GM19438 (cell line): ENCODE results near the gene SPTLC1.
"Not testable (repeated sequence)": the region's sequence is repeated elsewhere in the genome, so short reads cannot be mapped to it uniquely, and the experiment has no call there.

Experiments used
- ATAC-seq: cut with Tn5 transposase; IDR thresholded peaks from one replicate; pipeline ENCODE4 v1.9.1; 2021; ENCODE audit warnings: low read depth; ENCODE audit not compliant: unreplicated experiment

SPTLC1 gene

DNA sequence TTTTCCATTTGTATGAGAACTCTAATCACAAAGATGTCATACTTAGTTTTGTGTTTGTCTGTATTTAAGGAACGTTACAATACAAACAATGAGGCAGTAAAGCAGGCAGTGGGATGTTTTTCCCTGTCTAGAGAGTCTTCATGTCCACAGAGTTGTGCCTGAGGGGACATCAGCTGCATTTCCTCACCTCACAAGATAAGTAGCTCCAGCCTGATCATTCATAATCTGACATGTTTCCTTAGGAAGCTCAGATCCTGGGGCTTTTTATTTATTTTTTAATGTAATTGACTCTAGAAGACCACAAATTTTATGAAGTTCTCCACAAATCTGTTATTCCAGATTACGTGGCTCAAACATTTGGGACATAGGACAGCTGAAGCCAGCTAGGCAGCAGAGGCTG lies 78.5 kb downstream of the SPTLC1 start:
- ATAC-seq, result no peak

DNA sequence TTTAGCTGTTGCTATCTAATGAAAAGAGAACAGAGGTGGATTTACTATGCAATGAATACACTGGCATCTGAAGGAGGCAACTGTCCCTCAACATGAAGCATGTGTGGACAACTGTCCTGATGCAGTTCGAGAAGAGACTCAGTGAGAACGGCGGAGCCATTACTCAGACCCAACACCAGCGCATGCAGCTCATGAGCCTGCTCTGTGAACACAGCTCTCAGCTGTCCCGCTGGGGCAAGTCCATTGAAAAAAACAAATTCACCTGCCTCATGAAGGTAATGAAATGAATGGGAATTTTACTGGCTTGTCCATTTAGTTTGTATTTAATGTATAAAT lies 78.8 kb downstream of the SPTLC1 start:
- no peak for ATAC-seq

DNA sequence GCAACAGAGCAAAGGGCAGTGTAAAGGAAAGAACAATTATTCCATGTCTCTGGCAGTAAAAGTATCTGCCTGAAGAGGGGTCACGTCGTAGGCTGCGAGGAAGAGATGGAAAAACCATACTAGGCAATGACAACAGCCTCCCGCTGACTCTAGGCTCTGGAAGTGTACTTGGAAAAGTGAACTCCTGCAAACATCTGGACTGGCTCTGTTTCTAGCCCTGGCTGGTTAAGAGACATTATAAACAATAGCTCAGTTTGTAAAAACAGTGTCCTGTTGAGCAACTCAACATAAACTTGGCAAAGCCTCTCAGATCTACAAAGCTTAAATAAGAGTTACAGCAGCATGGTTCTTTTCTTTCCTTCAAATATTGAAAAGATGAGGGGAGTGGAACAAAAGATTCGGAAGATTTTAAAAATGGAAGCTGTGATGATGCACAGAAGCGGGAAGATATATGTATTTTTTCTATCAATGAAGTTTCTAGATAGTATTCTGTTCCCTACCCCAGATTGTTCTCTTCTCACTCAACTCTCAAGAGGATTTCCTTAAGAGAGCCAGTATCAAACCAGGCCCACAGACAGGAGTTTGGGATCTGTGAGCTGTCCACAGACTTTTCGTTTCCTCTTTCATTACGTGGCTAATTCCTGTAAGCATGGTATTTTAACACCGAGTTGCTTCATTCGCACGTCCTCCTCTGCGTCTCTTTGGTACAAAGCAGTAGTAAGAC lies 79.4 kb downstream of the SPTLC1 start:
- ATAC-seq, result no peak

- no peak for ATAC-seq
Observed at GRCh38 chr9:92035146-92035545, 80.1 kb downstream of the SPTLC1 start.

DNA sequence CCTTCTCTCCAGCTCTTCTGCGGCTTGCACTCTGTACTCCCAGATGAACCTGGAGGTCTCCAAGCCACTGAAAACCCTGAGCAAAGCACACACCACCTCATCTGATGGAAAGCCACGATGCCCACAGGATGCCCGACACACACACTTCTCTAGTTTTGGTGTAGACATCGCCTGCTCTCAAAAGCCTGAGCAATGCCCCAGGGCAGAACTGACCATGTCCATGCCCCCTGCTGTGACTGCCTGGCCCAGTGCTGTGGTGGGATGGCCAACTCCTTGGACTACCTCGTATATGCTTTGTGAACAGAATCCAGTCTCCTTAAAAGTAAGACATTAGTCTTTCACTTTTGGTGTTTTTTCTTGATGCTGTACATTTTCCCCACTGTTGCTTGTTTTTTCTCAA lies 81.2 kb downstream of the SPTLC1 start:
- ATAC-seq, result no peak

DNA sequence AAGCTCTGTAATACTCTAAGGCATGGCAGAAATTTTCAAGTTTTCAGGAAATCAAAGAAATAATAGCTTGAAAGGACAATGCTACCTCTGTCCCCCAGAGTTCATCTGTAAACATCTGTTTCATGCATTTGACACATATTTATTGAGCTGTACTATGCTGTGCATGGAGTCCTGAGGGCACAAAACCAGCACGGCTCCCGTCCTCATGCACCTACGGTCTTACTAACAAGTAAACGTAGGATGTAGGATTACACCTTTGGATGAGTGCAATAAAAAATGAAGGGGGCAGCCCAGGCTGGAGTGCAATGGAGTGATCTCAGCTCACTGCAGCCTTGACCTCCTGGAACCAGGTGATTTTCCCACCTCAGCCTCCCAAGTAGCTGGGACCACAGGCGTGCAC lies 81.9 kb downstream of the SPTLC1 start:
- ATAC-seq, result no peak

GRCh38 chr9:92032891-92033290 lies 82.3 kb downstream of the SPTLC1 start:
- no peak for ATAC-seq

DNA sequence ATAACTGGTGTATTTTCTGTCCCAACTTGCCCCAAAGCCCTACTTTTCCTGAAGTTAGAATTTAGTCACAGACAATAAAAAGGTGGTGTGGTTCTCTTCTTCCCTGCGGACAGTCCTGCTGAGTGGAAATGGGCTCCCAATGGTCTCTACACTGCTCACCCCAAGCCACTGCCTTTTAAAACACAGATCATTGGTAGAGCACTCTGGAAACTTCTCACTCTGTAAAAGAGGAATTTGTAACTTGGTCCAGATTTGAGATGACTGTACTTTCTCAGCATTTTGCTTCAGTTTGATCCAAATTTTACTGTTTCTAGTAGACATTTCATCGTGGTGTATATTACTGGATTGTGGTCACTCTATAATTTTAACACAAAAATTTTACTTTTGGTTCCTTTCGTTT lies 84.8 kb downstream of the SPTLC1 start:
- no peak for ATAC-seq

GRCh38 chr9:92029553-92029952 lies 85.7 kb downstream of the SPTLC1 start:
- no peak for ATAC-seq

- ATAC-seq, result no peak
Observed at GRCh38 chr9:92026206-92027002, 88.8 kb downstream of the SPTLC1 start.

- not testable (repeated sequence) for ATAC-seq
Observed at GRCh38 chr9:92021785-92022541, 93.2 kb downstream of the SPTLC1 start.

DNA sequence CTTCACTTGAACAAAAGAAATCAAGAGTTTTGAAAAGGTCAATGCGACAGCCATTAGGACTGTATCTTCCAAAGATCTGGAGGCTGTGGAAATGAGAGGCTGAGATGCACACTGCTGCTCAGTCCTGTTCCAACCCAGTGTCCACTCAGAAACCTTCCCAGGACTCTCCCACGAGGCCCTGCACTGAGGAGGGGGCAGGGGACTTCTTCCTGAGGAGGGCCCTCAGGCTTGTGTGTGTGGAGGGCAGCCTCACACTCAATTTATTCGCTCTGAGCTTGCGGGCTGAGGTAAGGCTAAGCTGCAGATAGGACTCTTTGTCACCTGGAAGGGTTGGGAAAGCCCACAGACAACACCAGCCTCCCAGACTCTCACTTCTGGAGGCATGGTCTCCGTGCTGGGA lies 95.6 kb downstream of the SPTLC1 start:
- ATAC-seq, result no peak

DNA sequence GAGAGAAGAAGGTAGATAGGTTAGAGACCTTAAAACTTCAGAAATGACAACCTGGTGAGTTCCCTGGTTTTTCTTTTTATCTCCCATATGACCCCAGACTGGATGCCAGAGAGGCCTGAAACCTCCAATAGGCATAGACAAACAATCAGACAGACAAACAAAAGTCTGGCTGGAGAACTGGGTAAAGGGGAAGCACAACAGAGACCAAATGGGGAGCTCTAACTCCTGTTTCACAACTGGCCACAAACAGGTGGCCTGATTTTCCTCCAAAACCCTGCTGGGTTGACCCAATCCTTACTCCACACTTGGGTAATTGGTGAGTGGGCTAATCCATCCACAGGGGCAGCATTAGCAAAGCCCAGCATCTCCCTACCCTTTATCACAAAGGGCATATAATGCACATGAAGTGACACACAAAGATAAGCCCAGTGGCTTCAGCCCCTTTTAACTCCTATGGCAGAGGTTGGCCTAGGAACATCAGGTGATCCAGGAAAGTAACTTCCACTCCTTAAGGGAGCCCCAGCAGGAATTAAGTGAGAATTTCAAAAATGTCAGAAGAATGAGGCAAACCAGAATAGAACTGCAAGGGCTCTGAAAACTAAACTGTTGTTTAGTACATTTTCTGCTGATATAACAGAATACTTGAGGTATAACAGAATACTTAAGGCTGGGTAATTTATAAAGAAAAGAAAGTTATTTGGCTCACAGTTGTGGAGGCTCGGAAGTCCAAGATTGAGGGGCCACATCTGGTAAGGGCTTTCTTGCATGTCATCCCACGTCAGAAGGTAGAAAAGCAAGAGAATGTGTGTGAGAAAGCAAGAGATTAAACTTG lies 104.3 kb downstream of the SPTLC1 start:
- no peak for ATAC-seq

DNA sequence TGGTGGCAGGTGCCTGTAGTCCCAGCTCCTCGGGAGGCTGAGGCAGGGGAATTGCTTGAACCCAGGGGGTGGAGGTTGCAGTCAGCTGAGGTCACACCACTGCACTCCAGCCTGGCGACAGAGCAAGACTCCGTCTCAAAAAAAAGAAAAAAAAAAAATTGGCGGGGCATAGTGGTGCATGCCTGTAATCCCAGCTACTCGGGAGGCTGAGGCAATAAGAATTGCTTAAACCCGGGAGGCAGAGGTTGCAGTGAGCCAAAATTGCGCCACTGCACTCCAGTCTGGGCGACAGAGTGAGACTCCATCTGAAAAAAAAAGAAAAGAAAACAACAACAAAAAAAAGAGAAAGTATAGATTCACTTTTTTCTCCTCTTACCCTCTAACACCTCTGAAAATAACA lies 105.0 kb downstream of the SPTLC1 start:
- ATAC-seq, result not testable (repeated sequence)

DNA sequence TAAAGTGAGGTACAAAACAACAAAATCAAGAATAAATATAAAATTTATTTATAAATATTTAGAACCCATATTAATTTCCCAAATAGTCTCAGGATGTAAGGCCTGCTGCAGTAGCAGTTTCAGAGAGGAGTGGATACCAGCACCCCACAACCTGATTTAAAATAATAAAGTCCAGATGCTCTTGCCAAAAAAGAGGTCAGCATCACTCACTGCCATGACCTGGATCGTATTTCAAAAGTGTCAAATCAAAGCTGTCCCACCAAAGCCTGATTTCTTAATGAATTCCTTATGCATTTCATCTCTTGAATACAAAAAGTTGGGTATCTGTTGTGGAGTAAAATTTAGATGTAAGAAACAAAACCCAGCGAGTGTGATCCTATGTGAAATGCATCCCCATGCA lies 107.2 kb downstream of the SPTLC1 start:
- no peak for ATAC-seq

DNA sequence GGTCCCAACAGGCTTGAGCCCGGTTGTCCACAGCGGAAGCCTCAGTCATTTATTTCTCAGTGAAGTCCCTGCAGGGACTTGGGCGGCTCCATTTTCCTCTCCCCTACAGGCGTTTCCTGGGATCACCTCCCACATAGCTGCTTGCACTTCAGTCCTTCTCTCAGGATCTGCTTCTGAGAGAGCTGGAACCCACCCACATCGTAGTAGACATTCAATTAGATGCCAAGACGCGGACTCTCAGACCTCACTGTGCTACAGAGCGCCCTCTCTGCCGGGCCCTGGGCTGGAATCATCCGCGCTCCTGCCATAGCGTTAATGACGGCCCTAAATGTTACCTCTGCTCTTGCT lies 111.2 kb downstream of the SPTLC1 start:
- no peak for ATAC-seq

DNA sequence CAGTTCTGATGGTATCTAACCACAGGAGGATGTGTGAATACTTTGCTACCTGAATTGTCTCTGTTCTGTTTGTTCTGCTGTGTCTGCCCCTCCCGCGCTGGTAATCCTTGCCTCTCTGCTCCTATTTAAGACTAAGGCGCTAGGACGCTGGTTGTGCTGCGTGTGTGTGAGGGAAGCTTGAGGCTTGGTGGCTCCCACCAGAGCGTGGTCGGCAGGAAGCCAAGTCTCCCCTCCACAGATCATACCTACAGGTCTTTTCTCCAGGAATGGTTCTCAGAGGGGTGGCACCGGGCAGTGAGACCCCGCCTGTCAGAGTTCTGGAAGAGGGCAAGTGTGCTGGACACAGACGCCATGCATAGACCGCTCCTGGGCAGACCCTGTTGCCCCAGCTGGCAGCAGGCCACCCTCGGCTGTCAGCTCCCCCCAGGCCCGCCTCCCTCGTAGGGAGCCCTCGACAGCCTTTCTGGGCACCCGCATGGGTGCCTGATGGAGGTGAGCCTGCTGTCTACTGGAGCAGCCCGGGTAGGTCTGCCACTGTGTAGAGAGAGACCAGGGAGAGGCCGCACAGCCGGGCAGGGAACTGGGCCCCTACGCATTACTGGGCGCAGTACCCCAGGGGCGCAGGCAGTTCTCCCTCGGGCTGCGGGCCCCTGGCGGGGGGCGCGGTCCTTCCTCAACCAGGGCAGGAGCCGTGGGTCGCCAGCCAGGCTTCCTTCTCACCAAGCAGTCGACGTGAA lies 111.7 kb downstream of the SPTLC1 start:
- no peak for ATAC-seq

DNA sequence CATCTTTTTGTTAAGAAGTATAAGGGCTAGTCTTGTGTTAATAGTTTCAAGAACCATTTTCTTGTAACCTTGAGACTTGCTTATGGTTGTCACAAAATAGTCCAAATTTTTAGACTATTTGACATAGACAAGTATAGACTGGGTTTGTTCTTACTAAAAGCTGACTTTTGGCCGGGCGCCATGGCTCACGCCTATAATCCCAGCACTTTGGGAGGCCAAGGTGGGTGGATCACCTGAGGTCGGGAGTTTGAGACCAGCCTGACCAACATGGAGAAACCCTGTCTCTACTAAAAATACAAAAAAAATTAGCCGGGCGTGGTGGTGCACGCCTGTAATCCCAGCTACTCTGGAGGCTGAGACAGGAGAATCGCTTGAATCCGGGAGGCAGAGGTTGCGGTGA lies 113.3 kb downstream of the SPTLC1 start:
- not testable (repeated sequence) for ATAC-seq

- ATAC-seq, result no peak
Observed at GRCh38 chr9:92001244-92001643, 114.0 kb downstream of the SPTLC1 start.

DNA sequence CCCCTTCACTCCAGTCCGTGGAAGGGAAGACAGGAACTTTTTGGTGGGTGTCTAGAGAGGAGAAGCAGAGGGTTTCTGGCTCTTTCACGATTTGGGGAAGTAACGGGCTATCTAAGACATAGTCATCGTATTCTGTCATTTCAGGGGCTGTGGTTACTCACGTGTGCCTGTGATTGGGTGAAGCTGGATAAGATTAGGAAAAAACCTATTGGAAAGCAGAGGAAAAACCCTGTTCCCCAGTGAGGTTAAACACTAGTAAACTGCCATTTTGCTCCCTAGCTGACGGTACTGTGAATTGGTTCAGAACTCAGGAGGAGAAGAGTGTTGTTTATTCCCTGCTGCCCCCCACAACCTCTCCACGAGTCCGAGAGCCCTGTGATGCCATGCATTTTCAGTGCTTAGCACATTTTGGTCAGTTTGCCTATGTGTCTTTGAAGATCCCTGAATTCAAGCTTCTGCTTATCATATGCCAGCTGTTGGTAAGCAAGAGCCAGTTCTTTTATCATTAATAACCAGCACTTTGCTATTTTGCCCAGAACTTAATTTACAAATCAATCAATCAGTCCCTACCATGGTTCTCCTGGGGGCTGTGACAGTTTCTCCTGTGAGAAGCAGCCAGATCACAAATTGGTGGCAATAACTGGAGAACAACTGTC lies 120.1 kb downstream of the SPTLC1 start:
- ATAC-seq, result no peak
